Measurements from ENCODE around the gene RIOK1.
"Not testable (repeated sequence)": the region's sequence is repeated elsewhere in the genome, so short reads cannot be mapped to it uniquely, and the experiment has no call there.

Gene RIOK1

DNA sequence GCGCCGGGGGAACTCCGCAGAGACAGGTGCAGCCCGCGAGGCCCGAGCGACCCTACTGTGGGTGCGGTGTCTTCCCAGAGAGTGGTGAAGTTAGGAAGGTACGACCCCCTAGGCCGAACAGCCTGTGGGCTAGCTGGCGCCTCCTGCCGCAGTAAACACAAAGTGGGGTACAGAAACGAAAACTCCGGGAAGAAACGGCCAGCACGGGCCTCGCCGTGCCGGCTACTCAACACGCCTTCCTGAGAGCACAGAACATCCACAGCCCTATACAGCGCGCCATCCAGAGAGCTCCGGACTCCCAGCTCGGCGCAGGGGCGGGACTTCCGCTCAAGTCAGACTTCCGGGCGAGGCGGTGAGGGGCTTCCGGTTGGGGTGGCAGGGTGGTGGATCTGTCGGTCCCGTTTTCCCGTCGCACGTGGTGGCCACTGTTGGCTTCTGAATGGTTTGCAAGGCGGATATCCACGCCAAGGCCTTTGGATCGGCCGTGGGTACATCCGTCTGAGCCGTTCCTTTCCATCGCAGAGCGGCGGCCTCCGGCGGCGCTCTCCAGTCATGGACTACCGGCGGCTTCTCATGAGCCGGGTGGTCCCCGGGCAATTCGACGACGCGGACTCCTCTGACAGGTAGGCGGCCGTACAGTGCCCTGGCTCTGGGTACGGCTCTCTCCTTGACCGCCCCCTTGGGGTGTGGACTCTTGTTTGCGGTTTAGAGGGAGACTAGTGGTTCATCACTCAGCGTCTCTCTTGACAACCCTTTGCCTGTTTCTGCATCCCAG lies at the start of gene RIOK1, which contains the start of gene CAGE1:
Gene RIOK1, plus strand, starts transcription at position 358 of the 775 bp plus-strand sequence. Its CDS starts 195 bp downstream, at position 553.
Gene CAGE1, minus strand, starts transcription at position 292 of the 775 bp plus-strand sequence. CDS start 2,569 bp downstream, outside the sequence.
- DNase-seq = peak; percentile 94 to 95

DNA sequence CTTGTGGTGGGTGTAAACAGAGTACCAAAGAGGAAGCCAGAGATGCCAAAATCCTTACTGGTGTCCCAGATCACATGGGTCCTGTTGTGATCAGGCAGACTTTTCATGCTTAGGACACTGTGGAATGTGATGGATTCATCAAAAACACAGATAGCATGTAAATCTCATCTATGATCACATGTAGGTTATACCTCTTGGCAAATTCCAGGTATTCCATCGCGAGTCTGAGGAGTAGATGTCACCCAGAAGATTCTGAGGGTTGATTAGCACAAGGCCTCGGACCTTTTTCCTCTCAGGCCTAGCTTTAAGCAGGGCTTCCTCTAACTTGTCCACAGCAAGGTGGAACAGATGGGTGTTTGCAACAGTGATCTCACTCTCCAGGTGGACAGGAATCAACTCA lies 48.3 kb upstream of the RIOK1 start:
- no peak for DNase-seq

DNA sequence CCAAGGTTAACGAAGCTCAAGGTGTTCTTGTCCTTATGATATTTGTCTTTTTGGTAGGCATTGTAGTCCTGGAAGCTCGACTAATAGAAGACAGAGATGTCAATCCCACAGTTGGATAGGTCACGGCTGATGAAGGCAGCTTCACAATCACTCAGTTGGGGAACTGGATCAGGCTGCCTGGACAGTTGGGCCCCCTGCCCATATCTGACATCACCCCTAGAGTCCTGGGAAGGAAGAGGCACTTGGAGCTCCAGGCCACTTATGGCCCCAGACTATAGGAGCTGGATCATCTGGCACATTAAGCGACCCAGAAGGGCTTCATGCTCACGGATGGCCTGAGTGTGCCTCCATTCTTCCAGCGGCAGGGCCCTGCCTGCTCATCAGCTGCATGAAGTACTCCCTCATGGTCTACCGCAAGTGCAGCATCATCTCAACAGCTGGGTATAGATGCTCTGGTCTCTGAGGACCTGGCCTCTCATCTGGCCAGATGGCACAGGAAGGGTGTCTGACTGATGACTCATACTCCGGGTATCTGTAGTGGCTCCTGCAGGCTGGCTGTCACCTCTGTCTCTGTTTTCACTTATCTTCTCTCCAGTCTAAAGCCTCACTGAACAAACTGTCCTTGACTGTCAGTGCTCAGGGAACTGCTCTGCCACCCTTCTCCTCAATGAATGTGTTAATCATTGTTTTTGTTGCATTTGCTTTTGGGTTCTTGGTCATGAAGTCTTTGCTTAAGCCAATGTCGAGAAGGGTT lies 47.4 kb upstream of the RIOK1 start:
- no peak for DNase-seq

DNA sequence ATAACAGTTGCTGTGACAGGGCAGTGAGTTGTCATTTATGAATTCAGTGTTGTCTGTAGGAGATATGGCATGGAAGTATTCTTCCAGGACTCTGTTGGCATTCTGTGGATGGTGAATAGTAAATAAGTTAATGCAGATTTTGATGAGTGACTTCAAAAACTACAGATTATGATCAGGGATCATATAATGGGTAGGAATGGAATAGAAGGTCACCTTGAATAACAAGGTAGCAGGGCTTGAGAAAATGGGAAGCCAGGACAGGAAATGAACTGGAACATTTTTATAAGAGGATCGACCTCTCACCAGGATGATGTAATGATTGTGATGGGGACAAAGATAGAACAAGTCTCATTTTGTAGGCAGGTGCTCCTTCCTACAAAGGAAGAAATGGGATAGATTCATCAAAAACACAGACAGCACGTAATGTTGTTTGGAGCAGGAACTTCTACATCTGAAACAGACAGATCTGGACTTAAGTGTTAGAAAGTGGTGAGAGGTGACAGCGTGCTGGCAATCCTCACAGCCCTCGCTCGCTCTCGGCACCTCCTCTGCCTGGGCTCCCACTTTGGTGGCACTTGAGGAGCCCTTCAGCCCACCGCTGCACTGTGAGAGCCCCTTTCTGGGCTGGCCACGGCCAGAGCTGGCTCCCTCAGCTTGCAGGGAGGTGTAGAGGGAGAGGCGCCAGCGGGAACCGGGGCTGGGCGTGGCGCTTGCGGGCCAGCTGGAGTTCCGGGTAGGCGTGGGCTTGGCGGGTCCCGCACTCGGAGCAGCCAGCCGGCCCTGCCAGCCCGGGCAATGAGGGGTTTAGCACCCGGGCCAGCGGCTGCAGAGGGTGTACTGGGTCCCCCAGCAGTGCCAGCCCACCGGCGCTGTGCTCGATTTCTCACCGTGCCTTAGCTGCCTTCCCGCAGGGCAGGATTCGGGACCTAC lies 45.8 kb upstream of the RIOK1 start:
- no peak for DNase-seq

DNA sequence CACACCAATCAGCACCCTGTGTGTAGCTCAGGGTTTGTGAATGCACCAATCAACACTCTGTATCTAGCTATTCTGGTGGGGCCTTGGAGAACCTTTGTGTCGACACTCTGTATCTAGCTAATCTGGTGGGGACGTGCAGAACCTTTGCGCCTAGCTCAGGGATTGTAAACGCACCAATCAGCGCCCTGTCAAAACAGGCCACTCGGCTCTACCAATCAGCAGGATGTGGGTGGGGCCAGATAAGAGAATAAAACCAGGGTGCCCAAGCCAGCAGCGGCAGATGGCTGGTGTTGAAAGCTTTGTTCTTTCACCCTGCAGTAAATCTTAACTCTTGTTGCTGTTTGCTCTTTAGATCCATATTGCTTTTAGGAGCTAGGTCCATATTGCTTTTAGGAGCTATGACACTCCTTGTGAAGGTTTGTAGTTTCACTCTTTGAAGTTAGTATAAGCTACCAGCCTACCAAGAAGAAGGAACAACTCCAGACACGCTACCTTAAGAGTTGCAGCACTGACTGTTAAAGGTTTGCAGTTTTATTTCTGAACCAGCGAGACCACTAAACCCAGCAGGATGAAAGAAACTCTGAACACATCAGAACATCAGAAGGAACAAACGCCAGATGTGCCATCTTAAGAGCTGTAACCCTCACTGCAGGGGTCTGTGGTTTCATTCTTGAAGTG lies 44.7 kb upstream of the RIOK1 start:
- peak in 1 of 2 donors; percentile 30 for DNase-seq

DNA sequence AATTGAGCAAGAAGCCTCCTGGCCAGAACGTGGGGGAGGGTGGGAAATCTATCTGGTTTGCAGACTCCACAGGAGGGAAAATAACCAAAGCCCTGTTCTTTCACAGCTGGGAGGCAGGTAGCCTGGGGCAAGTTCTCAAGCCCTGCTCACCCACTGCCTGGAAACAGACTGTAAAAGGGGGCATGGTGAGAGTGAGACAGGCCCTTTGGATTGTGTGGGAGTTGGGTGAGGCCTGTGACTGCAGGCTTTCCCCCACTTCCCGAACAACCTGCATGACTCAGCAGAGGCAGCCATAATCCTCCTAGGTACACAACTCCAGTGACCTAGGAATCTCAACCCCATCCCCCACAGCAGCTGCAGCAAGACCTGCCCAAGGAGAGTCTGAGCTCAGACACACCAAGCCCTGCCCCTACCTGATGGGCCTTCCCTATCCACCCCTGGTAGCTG lies 42.0 kb upstream of the RIOK1 start:
- DNase-seq = not testable (repeated sequence)

DNA sequence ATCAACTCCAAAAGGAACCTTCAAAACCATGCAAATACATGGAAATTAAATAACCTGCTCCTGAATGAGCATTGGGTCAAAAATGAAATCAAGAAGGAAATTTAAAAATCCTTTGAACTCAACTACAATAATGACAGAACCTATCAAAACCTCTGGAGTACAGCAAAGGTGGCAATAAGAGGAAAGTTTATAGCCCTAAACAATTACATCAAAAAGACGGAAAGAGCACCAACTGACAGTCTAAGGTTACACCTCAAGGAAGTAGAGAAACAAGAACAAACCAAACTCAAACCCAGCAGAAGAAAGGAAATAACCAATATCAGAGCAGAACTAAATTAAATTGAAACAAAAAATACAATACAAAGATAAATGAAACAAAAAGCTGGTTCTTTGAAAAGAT lies 39.0 kb upstream of the RIOK1 start:
- DNase-seq = not testable (repeated sequence)

DNA sequence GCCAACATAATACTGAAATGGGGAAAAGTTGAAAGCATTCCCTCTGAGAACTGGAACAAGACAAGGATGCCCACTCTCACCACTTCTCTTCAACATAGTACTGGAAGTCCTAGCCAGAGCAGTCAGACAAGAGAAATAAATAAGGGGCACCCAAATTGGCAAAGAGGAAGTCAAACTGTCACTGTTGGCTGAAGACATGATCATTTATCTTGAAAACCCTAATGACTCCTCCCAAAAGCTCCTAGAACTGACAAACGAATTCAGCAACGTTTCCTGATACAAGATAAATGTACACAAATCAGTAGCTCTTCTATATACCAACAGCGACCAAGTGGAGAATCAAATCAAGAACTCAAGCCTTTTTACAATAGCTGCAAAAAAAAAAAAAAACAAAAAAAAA lies 37.7 kb upstream of the RIOK1 start:
- DNase-seq = not testable (repeated sequence)

DNA sequence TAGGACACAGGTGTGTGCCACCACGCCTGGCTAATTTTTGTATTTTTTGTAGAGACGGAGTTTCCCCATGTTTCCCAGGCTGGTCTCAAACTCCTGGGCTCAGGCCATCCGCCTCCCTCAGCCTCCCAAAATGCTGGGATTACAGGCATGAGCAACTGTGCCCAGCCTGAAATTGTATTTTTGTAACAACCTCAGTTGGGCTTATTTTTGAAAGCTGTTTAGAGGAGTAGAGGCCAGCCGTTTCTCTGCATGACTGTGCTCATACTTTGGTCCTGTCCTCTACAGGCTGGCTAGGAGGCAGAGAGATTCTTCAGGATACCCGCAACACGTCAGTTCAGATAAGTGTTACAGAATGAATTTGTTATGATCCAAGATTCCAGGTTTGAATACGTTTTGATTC lies 22.2 kb upstream of the RIOK1 start:
- no peak for DNase-seq

DNA sequence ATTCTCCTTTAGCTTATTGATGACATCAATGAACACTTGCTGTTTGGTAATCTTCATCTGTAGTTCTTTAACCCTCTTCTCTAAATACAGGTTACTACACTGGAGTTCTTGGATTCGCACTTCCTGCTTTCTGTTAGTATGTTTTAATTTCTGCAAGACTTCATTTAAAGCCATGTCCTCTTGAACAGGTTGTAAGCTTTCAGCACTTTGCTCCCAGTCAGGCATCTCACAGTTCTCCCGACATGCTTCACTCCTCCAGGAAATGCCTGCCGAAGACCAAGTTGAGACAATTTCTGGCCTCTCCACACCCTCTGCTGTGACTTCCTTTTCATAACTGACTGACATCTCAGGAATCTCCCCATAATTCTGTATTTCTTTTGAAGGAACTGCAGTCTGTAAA lies 15.9 kb upstream of the RIOK1 start:
- DNase-seq = no peak

DNA sequence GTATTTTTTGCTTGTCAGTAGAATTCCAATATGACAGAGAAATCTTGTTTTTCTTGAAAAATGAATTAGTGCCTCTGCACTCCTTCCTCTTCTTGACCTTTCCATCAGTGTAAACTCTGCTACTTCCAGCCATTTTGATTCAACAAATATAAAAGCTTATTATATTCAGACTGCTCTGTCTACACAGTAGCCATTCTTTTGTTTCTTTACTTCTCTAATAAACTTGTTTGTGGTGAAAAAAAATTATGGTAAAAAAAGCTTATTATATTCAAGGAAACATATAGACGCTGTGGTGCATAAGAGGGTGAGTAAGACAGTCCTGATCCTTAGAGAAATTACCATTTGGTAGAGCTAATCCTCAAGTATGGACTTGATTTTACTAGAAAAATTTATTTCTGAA lies 11.6 kb upstream of the RIOK1 start:
- no peak for DNase-seq

DNA sequence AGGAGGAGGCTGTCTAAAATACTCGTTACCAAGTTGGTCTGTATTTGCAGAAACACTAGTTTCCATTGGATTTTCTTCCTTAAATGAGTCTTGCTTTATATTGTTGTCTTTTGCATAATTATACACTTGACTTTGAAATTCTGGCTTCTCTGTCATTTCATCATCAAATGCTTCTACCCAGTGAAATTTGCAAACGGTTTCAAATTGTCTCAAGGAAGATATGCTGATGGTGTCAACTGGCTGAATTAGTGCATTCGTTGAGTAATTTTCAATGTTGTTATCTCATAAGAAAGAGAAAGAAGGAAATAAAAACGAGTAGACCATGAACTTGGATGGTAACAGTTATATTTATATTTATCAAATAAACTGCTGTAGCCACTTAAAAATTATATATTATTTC lies 10.9 kb upstream of the RIOK1 start:
- DNase-seq = no peak

DNA sequence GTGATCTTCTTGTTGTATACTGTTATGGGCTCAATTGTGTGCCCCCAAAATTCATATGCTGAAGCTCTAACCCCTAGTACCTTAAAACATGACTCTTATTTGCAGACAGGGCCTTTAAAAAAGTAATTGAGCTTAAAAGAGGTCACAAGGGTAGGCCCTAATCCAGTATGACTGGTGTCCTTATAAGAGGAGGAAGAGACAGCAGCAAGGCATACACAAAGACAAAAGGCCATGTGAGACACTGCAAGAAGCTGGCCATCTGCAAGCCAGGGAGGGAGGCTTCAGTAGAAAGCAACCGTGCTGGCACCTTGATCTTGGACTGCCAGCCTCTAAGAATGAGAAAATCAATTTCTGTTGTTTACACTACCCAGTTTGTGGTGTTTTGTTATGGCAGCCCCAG lies 8.5 kb upstream of the RIOK1 start:
- no peak for DNase-seq

DNA sequence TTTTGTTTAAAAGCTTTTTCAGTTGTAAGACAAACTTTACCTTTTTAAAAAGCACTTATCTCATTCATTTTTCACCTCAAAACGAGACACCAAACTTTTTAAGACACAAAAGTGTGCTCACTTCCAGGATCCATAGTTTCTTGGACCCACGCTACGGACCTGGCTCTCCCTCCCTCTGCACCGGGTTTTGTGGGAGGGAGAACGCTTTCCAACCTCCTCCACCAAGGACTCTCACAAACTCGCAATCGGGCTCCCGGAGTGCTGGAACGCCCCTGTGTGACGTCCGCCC lies 502 bp upstream of the RIOK1 start:
- DNase-seq = no peak

DNA sequence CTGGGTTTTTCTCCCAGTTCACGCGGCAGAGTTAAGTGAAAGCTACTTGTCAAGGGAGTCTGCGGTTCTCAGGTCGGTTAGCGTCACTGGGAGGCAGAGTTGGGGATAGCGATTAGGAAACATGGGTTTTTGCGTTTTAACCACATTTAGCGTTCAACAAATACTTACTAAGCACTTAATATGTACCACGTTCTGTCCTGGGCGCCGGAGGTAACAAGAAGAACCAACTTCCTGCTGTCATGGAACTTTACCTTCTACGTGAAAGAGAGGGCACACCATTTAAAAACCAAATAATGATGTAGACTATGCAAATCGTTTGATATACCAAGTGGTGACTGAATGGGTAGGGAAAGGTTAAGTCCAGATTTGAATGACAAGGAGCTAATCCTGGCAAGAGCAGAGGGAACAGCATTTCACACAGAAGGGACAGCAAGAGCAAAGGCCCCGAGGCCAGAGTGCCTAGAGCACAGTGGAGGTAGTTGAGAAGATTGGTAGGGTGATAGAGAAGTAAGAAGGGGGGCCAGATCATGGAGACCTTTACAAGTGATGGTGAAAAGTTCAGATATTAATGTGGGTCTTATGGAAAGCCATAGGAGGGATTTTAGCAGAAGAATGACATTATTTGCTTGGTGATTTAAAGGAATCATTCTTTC lies 744 bp downstream of the RIOK1 start:
- no peak for DNase-seq

DNA sequence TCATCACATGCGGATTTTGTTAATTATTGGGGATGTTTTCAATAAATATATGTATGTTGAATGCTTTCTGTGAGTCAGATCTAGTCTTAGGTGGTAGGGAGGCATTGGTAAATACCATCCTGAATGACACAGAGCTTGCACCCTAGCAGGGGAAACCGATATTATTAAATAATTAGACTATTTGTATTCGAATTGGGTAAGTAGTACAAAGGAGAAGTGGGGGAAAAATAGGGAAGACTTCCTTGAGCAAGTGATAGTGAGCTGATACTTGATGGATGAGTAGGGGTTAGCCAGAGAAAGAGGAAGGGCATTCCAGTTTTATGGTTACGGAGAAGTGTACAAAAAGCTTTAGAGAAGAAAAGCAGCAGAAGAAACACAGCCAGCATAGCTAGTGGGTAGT lies 1.5 kb downstream of the RIOK1 start:
- no peak for DNase-seq

DNA sequence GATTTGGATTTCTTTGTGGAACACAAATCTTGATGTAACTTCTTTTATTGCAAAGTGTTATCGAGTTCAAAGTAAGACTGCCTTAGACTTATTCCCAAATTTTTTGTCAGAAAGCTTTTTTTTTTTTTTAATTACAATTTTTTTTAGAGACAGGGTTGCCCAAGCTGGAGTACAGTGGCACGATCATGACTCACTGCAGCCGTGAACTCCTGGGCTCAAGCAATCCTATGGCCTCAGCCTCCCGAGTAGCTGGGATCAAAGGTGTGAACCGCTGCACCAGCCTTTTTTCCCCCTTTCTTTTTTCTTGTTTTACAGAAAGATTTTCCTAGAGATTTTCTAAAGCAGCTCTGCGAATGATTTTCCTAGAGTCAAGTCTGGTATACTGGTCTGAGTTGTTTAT lies 2.8 kb downstream of the RIOK1 start:
- DNase-seq = no peak

DNA sequence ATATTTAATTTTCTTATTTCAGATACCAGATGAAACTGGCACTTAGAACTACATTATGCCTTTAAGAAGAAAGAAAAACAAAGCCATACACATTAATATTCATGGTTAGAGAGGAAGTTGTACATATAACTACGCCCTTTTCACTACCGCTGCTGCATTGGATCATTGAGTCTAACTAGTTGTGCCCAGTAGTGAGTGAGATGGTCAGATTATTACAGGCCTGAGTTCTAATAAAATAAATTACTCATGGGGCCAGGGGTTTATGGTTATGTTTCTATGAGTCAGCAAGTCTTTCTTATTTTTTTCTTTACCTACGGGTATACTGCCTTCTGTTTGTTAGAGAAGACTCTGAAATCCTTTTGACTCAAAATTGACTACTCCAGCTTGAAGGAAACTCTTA lies 11.5 kb downstream of the RIOK1 start:
- DNase-seq = no peak

DNA sequence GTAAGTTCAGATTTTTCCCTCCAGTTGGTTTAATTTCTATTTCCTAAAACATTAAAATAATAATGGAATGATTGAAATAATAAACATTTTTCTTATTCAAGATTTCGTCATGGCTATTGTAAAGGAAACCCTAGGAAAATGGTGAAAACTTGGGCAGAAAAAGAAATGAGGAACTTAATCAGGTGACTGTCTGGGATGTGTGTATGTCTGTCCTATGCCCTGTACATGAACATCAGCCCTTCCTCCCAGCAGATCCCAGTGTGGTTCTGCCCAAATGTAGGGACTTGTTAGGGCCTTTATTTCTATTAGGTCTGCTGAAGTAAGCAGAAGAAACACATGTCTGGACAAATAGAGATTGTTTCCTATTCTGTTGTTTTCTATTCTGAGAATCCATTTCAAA lies 13.1 kb downstream of the RIOK1 start:
- DNase-seq = no peak

DNA sequence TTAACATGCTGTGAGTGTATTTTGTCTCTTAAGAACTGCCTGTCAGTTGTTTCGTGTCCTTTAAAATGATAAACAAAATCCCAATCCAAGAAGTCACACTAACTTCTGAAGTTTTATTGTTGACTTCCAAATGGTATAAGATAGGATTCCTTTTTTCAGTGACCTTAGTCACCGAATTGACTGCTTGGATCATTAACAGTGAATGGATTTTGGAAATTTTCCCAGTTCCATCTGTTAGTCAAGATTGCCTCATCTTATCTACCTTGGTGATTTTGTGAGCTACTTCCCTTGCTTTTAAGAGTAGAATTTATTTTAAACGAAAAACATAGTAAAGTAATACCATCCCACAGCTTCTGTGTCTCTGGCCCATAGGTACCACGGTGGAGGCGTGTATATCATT lies 14.9 kb downstream of the RIOK1 start:
- DNase-seq = no peak

DNA sequence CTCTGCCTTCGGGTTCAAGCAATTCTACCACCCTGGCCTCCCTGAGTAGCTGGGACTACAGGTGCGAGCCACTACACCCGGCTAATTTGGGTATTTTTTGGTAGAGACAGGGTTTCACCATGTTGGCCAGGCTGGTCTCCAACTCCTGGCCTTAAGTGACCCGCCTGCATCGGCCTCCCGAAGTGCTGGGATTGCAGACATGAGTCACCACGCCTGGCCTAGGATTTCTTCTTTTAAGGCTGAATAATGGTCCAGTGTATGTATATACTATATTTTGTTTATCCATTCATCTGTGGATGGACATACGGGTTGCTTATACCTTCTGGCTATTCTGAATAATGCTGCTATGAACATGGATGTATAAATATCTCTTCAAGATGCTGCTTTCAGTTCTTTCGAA lies 17.1 kb downstream of the RIOK1 start:
- no peak for DNase-seq

DNA sequence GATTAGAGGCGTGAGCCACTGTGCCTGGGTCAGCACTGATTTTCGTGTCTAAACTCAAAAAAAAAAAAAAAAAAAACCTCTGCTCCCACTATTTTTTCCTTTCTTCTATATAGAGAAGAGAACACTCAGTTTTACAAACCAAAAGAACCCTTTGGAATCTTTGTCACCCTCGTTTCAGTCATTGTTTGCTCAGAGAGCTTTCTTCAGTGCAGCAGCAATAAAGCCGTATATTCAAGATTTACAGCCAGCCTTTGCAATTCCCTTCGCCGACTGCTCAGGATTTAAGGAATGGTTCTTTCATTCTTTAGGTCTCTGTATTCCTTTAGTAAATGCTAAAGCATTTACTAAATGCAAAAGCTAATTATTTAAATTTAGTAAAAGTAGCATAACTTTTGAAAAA lies 20.1 kb downstream of the RIOK1 start:
- no peak for DNase-seq

Measured in CD4-positive, alpha-beta T cell treated with Interferon alpha-2 for 1 hour (primary cell).